H1 (cell line): Measurements from ENCODE around the gene DOCK3. TPM values are rescaled to one million over a fixed set of nuclear protein-coding genes. Genes with fewer than 3 reads are reported as not detected.

ENCODE experiments used
- CTCF ChIA-PET: fragments of 300-600 bp; sonication (Branson Sonifier 250); formaldehyde crosslinking; loops from one replicate; lab custom pipeline; 2021; ENCODE audit not compliant: partially characterized antibody; lab: Charles Lee
- POLR2A ChIA-PET: fragments of 300-600 bp; sonication (Branson Sonifier 250); formaldehyde crosslinking; loops from one replicate; lab custom pipeline; 2021; ENCODE audit warnings: inconsistent platforms; ENCODE audit not compliant: partially characterized antibody; lab: Charles Lee
- DNase-seq, 2 experiments: peaks; one replicate each; pipeline versions ENCODE4 v3.0.0 to v3.0.0-alpha.2; 2010 to 2022; ENCODE audit warnings: low spot score in 2 of 2, low read depth in 1 of 2, mixed read lengths in 1 of 2
- FAIRE-seq: peaks from 2 replicates; lab custom pipeline; 2011; peaks lifted over from hg19 to GRCh38; lab: Jason Lieb, UNC
- H2AFZ ChIP-seq: 2 replicates; pipeline ENCODE4 v1.8.1; 2012; ENCODE audit warnings: low read length, inconsistent platforms
- H2AK5ac ChIP-seq: 2 replicates; pipeline ENCODE4 v1.6.1; 2013; ENCODE audit warnings: low read depth, low read length
- H2BK120ac ChIP-seq: replicated peaks from 2 replicates; pipeline ENCODE3; 2013; ENCODE audit warnings: low read depth, low read length, inconsistent platforms
- H2BK12ac ChIP-seq: 2 replicates; pipeline ENCODE4 v1.6.1; 2013; ENCODE audit warnings: low read depth, low read length
- H2BK15ac ChIP-seq: 2 replicates; pipeline ENCODE4 v1.6.1; 2013; ENCODE audit warnings: low read length
- H2BK20ac ChIP-seq: 2 replicates; pipeline ENCODE4 v1.6.1; 2013; ENCODE audit warnings: low read length
- H2BK5ac ChIP-seq: 2 replicates; pipeline ENCODE4 v1.6.1; 2013; ENCODE audit warnings: low read depth, low read length
- H3K14ac ChIP-seq: 2 replicates; pipeline ENCODE4 v1.6.1; 2013; ENCODE audit warnings: inconsistent platforms; ENCODE audit not compliant: insufficient read length
- H3K18ac ChIP-seq: 2 replicates; pipeline ENCODE4 v1.6.1; 2013; ENCODE audit warnings: low read length; ENCODE audit errors: extremely low read depth
- H3K23ac ChIP-seq: 2 replicates; pipeline ENCODE4 v1.6.1; 2013; ENCODE audit warnings: inconsistent platforms; ENCODE audit not compliant: insufficient read length
- H3K23me2 ChIP-seq: 2 replicates; pipeline ENCODE4 v1.6.1; 2013; ENCODE audit warnings: low read depth, low read length
- H3K27ac ChIP-seq: 2 replicates; pipeline ENCODE4 v1.6.1; 2011; ENCODE audit warnings: low read depth, low read length, inconsistent platforms
- H3K27me3 ChIP-seq, 4 experiments: replicated peaks in 1 of 4; 1 replicate in 1 of 4; 2 replicates in 3 of 4; pipeline versions ENCODE4 v1.6.1 to v1.8.1; 2011 to 2013; ENCODE audit warnings: low read length in 3 of 4, mild to moderate bottlenecking in 3 of 4, inconsistent platforms in 2 of 4, mixed read lengths in 2 of 4, moderate library complexity in 1 of 4; ENCODE audit not compliant: control insufficient read depth in 3 of 4, insufficient read depth in 3 of 4; ENCODE audit errors: extremely low read depth in 1 of 4
- H3K36me3 ChIP-seq, 4 experiments: 2 replicates each; pipeline versions ENCODE4 v1.6.1 to v1.8.1; 2011 to 2013; ENCODE audit warnings: mild to moderate bottlenecking in 4 of 4, low read length in 3 of 4, moderate library complexity in 2 of 4, control low read depth in 1 of 4, inconsistent platforms in 1 of 4; ENCODE audit not compliant: insufficient read depth in 4 of 4, control insufficient read depth in 2 of 4
- H3K4ac ChIP-seq: replicated peaks from 2 replicates; pipeline ENCODE3; 2013; ENCODE audit warnings: low read length, low read depth, mixed read lengths, inconsistent platforms; ENCODE audit not compliant: insufficient read length
- H3K4me1 ChIP-seq, 4 experiments: replicated peaks in 1 of 4; 1 replicate in 1 of 4; 2 replicates in 3 of 4; pipeline versions ENCODE4 v1.6.1 to v1.8.1; 2011 to 2013; ENCODE audit warnings: low read length in 3 of 4, inconsistent platforms in 2 of 4, mixed read lengths in 1 of 4; ENCODE audit not compliant: insufficient read depth in 4 of 4, control insufficient read depth in 3 of 4
- H3K4me2 ChIP-seq, 2 experiments: 2 replicates each; pipeline versions ENCODE4 v1.6.1 to v1.8.1; 2011 to 2013; ENCODE audit warnings: low read depth in 2 of 2, low read length in 2 of 2, control low read depth in 1 of 2, inconsistent platforms in 1 of 2, mild to moderate bottlenecking in 1 of 2; ENCODE audit not compliant: insufficient read depth in 1 of 2
- H3K4me3 ChIP-seq, 4 experiments: fragments of 200-600, 300-600 bp in 1 of 4; sonication (generic), shearing (Covaris generic), sonication (Bioruptor Twin) in 1 of 4; 2 replicates each; pipeline versions ENCODE4 v1.5.1 to v1.8.1; 2011 to 2016; ENCODE audit warnings: low read length in 4 of 4, low read depth in 3 of 4, control low read depth in 2 of 4, inconsistent platforms in 2 of 4, mild to moderate bottlenecking in 2 of 4, mixed read lengths in 1 of 4, moderate library complexity in 1 of 4; ENCODE audit not compliant: insufficient read depth in 2 of 4; ENCODE audit errors: extremely low read depth in 1 of 4
- H3K56ac ChIP-seq: replicated peaks from 2 replicates; pipeline ENCODE3; 2013; ENCODE audit warnings: low read depth, mild to moderate bottlenecking, mixed read lengths, low read length, inconsistent platforms; ENCODE audit not compliant: insufficient read length
- H3K79me1 ChIP-seq: 2 replicates; pipeline ENCODE4 v1.6.1; 2013; ENCODE audit warnings: low read depth, low read length, control low read depth
- H3K79me2 ChIP-seq, 2 experiments: 2 replicates each; pipeline versions ENCODE4 v1.6.1 to v1.8.1; 2012 to 2013; ENCODE audit warnings: low read length in 2 of 2, mild to moderate bottlenecking in 2 of 2, inconsistent platforms in 1 of 2; ENCODE audit not compliant: insufficient read depth in 2 of 2, control insufficient read depth in 1 of 2
- H3K9ac ChIP-seq, 4 experiments: replicated peaks in 1 of 4; 1 replicate in 1 of 4; 2 replicates in 3 of 4; pipeline versions ENCODE4 v1.6.1 to v1.8.1; 2011 to 2013; ENCODE audit warnings: low read depth in 3 of 4, low read length in 3 of 4, control low read depth in 2 of 4, mild to moderate bottlenecking in 2 of 4, moderate library complexity in 2 of 4, inconsistent platforms in 1 of 4; ENCODE audit errors: extremely low read depth in 1 of 4
- H3K9me3 ChIP-seq, 2 experiments: 2 replicates each; pipeline versions ENCODE4 v1.6.1 to v1.8.1; 2012 to 2013; ENCODE audit warnings: mild to moderate bottlenecking in 2 of 2, moderate library complexity in 2 of 2, control low read depth in 1 of 2, inconsistent platforms in 1 of 2, low read depth in 1 of 2, low read length in 1 of 2, mixed read lengths in 1 of 2; ENCODE audit not compliant: insufficient read depth in 2 of 2
- H4K20me1 ChIP-seq, 2 experiments: replicated peaks in 1 of 2; 2 replicates each; pipeline versions ENCODE3 to v1.8.1; 2011 to 2013; ENCODE audit warnings: inconsistent platforms in 2 of 2, low read length in 2 of 2, mild to moderate bottlenecking in 1 of 2; ENCODE audit not compliant: insufficient read depth in 2 of 2, control insufficient read depth in 1 of 2
- H4K5ac ChIP-seq: 2 replicates; pipeline ENCODE4 v1.6.1; 2013; ENCODE audit warnings: low read length, low read depth, mixed read lengths, inconsistent platforms; ENCODE audit not compliant: insufficient read length
- H4K8ac ChIP-seq: 2 replicates; pipeline ENCODE4 v1.8.0; 2013; ENCODE audit warnings: mild to moderate bottlenecking, moderate library complexity, low read length, inconsistent platforms; ENCODE audit not compliant: insufficient read depth; ENCODE audit errors: extremely low read depth
- H4K91ac ChIP-seq: replicated peaks from 2 replicates; pipeline ENCODE3; 2013; ENCODE audit warnings: low read length, mixed read lengths, inconsistent platforms; ENCODE audit not compliant: insufficient read length
- ASH2L ChIP-seq: fragments of 200-600, 300-600 bp; sonication (generic); IDR thresholded peaks from one replicate; pipeline ENCODE4 v1.7.1; 2017; ENCODE audit warnings: low read length
- BCL11A ChIP-seq, 2 experiments: IDR thresholded peaks; one replicate each; pipeline ENCODE4 v1.6.1; 2011; ENCODE audit warnings: low read depth in 2 of 2, low read length in 2 of 2, mild to moderate bottlenecking in 2 of 2
- BRCA1 ChIP-seq: IDR thresholded peaks from 2 replicates; pipeline ENCODE4 v1.6.1; 2012; ENCODE audit warnings: low read depth, low read length, improper control_type of control experiment
- CBX8 ChIP-seq: fragments of 300-800, 300-1000 bp; sonication (generic); IDR thresholded peaks from 2 replicates; pipeline ENCODE4 v1.7.1; 2016; ENCODE audit warnings: low read depth, low read length, borderline replicate concordance
- CREB1 ChIP-seq: IDR thresholded peaks from 2 replicates; pipeline ENCODE4 v1.6.1; 2012; ENCODE audit warnings: inconsistent platforms
- CTBP2 ChIP-seq: IDR thresholded peaks from 2 replicates; pipeline ENCODE4 v1.7.0; 2011; ENCODE audit warnings: borderline replicate concordance, mild to moderate bottlenecking, moderate library complexity, mixed read lengths, low read length; ENCODE audit not compliant: insufficient read depth, insufficient read length
- E2F6 ChIP-seq: IDR thresholded peaks from 2 replicates; pipeline ENCODE4 v1.6.1; 2012; ENCODE audit warnings: inconsistent platforms
- EZH2 ChIP-seq: fragments of 200-600 bp; sonication (generic); IDR thresholded peaks from 2 replicates; pipeline ENCODE4 v1.7.1; 2012; ENCODE audit warnings: low read depth, mild to moderate bottlenecking, moderate library complexity, low read length, inconsistent platforms; ENCODE audit not compliant: severe bottlenecking
- POLR2A ChIP-seq, 2 experiments: IDR thresholded peaks; 1 replicate in 1 of 2; 2 replicates in 1 of 2; pipeline ENCODE4 v1.6.1; 2011; ENCODE audit warnings: low read depth in 2 of 2, low read length in 2 of 2, mild to moderate bottlenecking in 2 of 2; ENCODE audit errors: control extremely low read depth in 1 of 2
- RNF2 ChIP-seq: fragments of 200-900, 300-1000 bp; sonication (generic); IDR thresholded peaks from 2 replicates; pipeline ENCODE4 v1.7.1; 2016; ENCODE audit warnings: borderline replicate concordance, low read depth, mild to moderate bottlenecking, antibody characterized with exemption, low read length; ENCODE audit not compliant: poor library complexity, severe bottlenecking; ENCODE audit errors: missing control alignments
- SIX5 ChIP-seq: IDR thresholded peaks from 2 replicates; pipeline ENCODE4 v1.6.1; 2011; ENCODE audit warnings: mild to moderate bottlenecking, low read depth, low read length
- SRF ChIP-seq: IDR thresholded peaks from 2 replicates; pipeline ENCODE4 v1.6.1; 2011; ENCODE audit warnings: mild to moderate bottlenecking, low read depth, low read length, moderate library complexity
- TAF1 ChIP-seq: IDR thresholded peaks from 2 replicates; pipeline ENCODE4 v1.6.1; 2011; ENCODE audit warnings: mild to moderate bottlenecking, low read depth, low read length
- whole genome bisulfite sequencing, 2 experiments: shearing (Covaris generic) in 1 of 2; methylation state at CpG; one replicate each; pipeline versions ENCODE4 v1.1.6 to v1.1.7; 2013 to 2015; ENCODE audit warnings: low lambda C conversion rate in 2 of 2, mixed read lengths in 2 of 2, inconsistent platforms in 1 of 2, low coverage in 1 of 2, missing lambda C conversion rate in 1 of 2; ENCODE audit not compliant: insufficient replicate concordance in 2 of 2, insufficient coverage in 1 of 2, insufficient read length in 1 of 2; ENCODE audit errors: extremely low coverage in 1 of 2, missing lambda C conversion rate in 1 of 2; 5-methylcytosine and 5-hydroxymethylcytosine counted together
- polyA plus RNA-seq, 7 experiments: library from polyadenylated mRNA; depleted of rRNA in 3 of 7; stranded (reverse) in 5 of 7; unstranded in 2 of 7; fragments of >200 nt in 5 of 7; fragments of 200-250 nt in 2 of 7; gene quantifications; 1 replicate in 5 of 7; 2 replicates in 1 of 7; 4 replicates in 1 of 7; pipeline versions ENCODE4 v1.2.1 to v1.2.3, GENCODE V29; 2011 to 2013; ENCODE audit warnings: missing spikeins in 2 of 7, mixed read lengths in 2 of 7
- total RNA-seq: library from RNA; stranded (reverse); fragmentation: NEBNext Ultra II Directional; extraction: Animal tissue kit (Norgen Biotek cat#: 25700); gene quantifications from 2 replicates; pipeline ENCODE4 v1.2.1, GENCODE V29; 2021

The DOCK3 gene
- total and polyA plus RNA-seq, 2 of the 8 experiments (the other 6 are each of a cell fraction or from before 2014, with no cell fraction given) = 2.7 to 5.0 TPM

GRCh38 chr3:50648944-50649343 is 25.8 kb upstream of the DOCK3 start:
- no peak overlapping the region for H2AK5ac ChIP-seq
- no peaks in the 10 kb centered on the region; the same call in none of the 2 replicates for H3K79me1 ChIP-seq
- no peak overlapping the region; a peak in 3 of 7 replicates for H3K9ac ChIP-seq
- no peak overlapping the region for H3K4me3 ChIP-seq
- H3K14ac ChIP-seq = no peak overlapping the region
- H3K56ac ChIP-seq = no peak overlapping the region
- no peak overlapping the region for H2BK15ac ChIP-seq
- no peak overlapping the region for H3K4ac ChIP-seq
- H2BK20ac ChIP-seq = no peak overlapping the region
- H3K27ac ChIP-seq = no peak overlapping the region
- no peak overlapping the region for H2BK12ac ChIP-seq
- H3K23me2 ChIP-seq = no peaks in the 10 kb centered on the region
- TF ChIP-seq CTBP2 (no peak), RNF2 (no peak), SIX5 (no peak), BCL11A (IDR thresholded peaks at IDR 0.05; ENCODE audit: low read depth in 2 of 2, low read length in 2 of 2) (no peak), SRF (no peak), TAF1 (no peak), BRCA1 (no peak), CBX8 (no peak), E2F6 (no peak), POLR2A (IDR thresholded peaks at IDR 0.05; ENCODE audit: control extremely low read depth in 1 of 2, low read depth in 2 of 2, low read length in 2 of 2) (no peak), EZH2 (no peak), ASH2L (no peak), CREB1 (no peak)
- TF ChIP-seq, all 59 proteins: peak for 0
- WGBS, 2 experiments = 82% methylated on average over 2 of the region's 2 CpGs; no CpG with 5 or more reads in 1 of the 2 experiments
- H3K27me3 ChIP-seq = no peaks in the 10 kb centered on the region
- no peak overlapping the region for H3K18ac ChIP-seq
- no peak overlapping the region for H2BK120ac ChIP-seq
- no peak for DNase-seq
- ChIA-PET CTCF (interaction anchor here (0.5 to 63.8 kb wide), 6 partner anchors 25 to 236 kb away, joined by 3 to 1262 read pairs (median 3); partner anchors contain the start of genes CISH, DOCK3 and MAPKAPK3), POLR2A (interaction anchor here (0.8 to 1.6 kb wide), 4 partner anchors 8 to 31 kb away, joined by 3 to 7 read pairs (median 6); no protein-coding TSS in a partner anchor)
- H4K8ac ChIP-seq = no peak overlapping the region; the same call in 1 of the 2 replicates
- no peak overlapping the region for H2AFZ ChIP-seq
- no peaks in the 10 kb centered on the region for H3K9me3 ChIP-seq
- H3K4me1 ChIP-seq = peaks cover 0 to 18% (median 6%) of the 10 kb centered on the region in 4 experiments; a peak in 6 of 7 replicates
- H3K36me3 ChIP-seq = peaks cover 0 to 8% (median 5%) of the 10 kb centered on the region in 4 experiments; a peak in 3 of 8 replicates
- H2BK5ac ChIP-seq = no peak overlapping the region
- no peak overlapping the region for H3K23ac ChIP-seq
- no peak for FAIRE-seq
- no peak overlapping the region for H4K91ac ChIP-seq
- peaks cover 2% of the 10 kb centered on the region in 2 experiments for H4K20me1 ChIP-seq
- no peak overlapping the region for H3K4me2 ChIP-seq
- no peaks in the 10 kb centered on the region for H3K79me2 ChIP-seq
- H4K5ac ChIP-seq = no peak overlapping the region
